Central memory CD4-positive, alpha-beta T cell (primary cell): ENCODE data around the gene ARL6IP4.
"Not testable (repeated sequence)": the region's sequence is repeated elsewhere in the genome, so short reads cannot be mapped to it uniquely, and the experiment has no call there.

Experiments used
- DNase-seq: peaks from one replicate; pipeline ENCODE4 v3.0.0; 2022

The ARL6IP4 gene

DNA sequence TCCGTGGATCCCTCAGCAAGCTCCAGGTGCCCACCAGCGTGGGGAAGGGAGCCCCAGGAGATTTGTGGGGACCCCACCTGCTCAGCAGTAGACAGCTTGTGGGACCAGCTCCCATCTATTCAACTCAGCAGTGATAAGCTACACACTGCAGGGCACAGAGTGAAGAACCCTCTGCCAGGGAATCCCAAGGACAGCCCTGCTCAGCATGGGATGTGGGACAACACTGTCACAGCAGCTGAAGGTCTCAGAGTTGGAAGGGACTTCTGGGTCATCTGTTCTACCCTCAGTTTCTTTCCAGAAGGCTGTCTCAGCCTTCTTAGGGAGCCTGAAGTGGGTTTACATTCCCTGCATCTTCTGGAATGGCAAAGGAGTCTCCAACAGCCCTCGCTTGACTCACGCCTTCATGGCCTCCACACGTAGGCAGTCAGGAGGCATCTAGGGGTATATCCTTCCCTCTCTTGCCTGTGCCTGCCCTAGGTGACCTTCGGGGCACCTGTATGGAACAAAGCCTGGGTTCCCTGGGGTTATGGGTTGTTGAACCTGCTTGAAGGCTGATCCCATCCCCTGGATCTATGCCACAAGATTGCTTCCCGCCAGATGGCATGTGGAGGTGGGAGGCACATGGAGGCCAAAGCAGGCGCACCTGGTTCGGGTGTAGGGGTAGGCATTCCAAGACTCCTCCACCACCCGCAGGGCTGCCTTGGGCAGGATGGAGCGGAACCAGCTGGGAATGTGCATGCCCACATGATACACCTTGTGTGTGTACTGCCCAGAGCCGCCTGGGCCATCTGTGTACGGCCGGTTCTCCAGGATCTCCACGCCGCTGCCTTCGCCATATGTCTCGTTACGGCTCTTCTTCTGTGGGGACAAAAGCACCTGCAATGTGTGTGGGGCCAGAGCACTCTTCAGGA is 33.0 kb downstream of the ARL6IP4 start:
- no peak for DNase-seq

DNA sequence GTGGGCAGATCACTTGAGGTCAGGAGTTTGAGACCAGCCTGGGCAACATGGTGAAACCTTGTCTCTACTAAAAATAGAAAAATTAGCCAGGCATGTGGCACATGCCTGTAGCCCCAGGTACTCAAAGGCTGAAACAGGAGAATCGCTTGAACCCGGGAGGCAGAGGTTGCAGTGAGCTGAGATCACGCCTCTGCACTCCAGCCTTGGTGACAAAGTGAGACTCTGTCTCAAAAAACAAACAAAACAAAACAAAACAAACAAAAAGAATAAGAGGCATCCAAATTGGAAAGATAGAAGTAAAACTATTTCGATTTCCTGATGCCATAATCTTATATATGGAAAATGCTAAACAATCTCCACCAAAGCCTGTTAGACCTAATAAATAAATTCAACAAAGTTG is 34.0 kb downstream of the ARL6IP4 start:
- DNase-seq = not testable (repeated sequence)

DNA sequence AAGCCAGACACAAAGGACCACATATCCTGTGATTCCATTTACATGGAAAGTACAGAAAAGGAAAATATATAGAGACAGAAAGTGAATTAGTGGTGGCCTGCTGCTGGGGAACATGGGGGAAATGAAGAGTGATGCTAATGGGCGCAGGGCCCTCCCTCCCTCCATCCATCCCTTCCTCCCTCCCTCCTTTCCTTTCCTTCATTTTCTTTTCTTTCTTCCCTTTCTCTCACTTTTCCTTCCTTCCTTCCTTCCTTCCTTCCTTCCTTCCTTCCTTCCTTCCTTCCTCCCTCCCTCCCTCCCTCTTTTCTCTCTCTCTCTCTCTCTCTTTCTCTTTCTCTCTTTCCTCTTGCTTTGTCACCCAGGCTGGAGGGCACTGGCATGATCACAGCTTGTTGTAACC is 37.3 kb downstream of the ARL6IP4 start:
- DNase-seq = no peak

DNA sequence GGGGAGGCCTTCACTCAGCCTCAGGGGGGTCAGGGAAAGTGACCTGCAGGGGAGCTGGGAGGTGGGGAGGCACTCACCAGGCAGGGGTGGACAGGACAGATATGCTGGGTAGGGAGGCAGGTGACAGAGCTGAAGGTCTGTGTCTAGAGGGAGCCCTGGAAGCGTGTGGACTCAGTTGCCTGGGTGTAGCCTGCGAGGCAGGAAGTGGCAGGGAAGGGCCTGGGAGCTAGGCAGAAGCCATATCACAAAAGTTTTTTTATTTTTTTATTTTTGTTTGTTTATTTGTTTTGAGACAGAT is 39.3 kb downstream of the ARL6IP4 start:
- no peak for DNase-seq

DNA sequence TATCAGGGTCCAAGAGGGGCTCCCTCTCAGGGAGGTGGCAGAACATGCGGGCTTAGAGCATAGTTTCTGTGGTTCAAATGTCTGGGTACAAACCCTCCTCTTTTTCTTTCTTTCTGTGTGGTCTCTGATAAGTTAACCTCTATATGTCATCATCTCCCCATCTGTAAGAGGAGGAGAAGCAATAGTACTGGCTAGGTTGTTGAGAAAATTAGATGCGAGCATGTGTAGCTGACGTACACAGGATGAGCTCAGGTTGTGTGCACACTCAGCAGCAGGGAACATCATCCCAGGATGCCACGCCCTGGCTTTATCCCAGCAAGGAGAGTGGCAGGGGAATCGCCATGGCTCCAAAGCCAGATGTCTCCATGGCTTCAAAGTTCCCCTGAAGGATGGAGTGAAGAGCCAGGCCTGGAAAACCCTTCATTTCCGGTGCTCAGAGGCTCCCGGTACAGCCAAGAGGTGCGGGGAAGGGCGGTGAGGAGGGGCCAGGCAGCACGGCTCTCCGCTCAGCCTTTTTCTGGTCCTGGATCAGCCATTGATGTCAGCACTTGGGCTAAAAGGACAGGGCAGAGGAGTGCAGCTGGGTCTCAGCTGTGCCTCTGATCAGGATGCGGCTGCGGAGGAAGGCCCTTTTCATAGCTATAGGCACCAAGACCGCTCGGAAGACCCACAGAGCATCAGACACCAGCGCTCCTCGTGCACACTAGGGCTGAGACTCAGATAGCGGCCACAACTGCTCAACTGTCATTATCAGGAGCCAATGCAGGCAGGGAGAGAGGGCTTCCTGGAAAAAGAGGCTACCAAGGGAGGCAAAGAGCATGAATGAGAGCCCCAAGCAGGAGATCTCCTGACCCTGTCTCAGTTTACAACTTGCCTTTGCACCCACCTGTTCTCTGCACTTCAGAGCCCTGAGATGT is 41.5 kb downstream of the ARL6IP4 start:
- DNase-seq = no peak

DNA sequence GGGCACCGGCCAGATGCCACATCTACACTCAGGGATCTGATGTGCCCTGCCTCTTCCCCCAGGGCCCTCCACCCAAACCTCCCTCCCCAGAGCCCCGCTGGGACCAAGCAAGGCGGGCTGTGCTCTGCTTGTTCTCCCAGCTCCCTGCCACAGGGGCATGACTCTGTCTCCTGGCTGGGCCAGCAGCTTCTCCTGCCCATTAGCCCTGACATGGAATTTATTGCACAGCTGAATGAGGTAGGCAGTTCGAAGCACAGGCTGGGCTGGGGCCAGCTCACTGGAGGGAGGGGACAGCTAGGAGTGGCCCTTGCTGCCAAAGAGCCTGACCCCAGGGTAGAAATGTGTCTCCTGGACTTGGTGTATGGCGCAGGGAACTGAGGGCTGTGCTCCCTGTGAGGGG is 42.4 kb downstream of the ARL6IP4 start:
- no peak for DNase-seq

DNA sequence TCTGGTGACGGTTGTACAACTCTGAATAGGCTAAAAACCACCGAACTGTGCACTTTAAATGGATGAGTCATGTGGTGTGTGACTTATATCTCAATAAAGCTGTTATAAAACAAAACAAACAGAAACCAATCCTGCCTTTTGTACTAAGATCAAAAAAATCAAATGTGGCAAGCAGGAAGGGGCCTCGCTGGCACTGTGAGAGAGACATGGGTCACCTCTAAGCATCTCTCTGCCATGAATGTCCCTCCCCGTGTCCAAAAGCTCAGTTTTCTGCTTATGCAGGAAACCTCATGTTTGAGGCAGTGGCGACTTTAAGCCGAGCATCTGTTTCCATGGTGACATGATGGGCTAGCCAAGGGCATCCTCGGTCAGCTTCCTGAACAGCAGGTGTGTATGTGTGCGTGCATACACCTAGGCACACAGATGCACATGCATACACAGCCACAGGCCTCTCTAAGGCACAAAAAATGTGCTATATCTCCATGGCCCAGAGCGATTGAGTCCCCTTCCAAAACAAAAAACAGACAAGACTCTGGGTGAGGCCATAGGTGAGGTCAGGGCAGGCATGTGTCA is 44.4 kb downstream of the ARL6IP4 start:
- DNase-seq = no peak

DNA sequence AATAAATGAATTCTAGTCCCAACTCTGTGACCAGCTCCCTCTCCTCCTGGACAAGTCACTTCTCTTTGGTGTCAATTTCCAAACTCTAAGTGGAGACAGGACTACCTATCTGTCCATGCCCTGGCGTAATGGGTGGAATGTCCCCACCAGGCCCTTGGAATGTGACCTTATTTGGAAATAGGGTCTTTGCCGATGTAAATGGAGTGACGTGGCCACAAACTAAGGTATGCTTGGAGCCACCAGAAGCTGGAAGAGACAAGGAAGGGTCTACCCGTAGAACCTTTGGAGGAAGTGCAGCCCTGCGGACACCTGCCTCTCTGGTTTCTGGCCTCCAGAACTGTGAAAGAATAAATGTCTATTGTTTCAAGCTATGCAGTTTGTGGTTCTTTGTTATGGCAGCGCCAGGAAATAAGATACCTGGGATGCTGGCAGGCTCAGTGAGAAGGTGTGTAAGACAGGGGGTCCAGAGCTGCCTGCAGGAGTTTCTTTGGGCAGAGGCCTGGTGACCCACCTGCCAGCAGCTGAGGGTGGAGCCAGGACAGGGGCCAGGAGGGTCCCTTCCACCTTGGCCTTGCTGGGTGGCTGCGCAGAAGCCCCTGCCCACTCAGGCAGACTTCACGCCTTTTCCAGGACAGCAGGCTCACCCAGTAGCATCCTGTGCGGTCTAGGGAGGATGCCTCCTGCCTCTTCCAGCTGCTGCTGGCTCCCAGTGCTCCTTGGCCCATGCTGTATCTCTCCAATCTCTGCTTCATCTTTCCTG is 45.8 kb downstream of the ARL6IP4 start:
- DNase-seq = no peak

DNA sequence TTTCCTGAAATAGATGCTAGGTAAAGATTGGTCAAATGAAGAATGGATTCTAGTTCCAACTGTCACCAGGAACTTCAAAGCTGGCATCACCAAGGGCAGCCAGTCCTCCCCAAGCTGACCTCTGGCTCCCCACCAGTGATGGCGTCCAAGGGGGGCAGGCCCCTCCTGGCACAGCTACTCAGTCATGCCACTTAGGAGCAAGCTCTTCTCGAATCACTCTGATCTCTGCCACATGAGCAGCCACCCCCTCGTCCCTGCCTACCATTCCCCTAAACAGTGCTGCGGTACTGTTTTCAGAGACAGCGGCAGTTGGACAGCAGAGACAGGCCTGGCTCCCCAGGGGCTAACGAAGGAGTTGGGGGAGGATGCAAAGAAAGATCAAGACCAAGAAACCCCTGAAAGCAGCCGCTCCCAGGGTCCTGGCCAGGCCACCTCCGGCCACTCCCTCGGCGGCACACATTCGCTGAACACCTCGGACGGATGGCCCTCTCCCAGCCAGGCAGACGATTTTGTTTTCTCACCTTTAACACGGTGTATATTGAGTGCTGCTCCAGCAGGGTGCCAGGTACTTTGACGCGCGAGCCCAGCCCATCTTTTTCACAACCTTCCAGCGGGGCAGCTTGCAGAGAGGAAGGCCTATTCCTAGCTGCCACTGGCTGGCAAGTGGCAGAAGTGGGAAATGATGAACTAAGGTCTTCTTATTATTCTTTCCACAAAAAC is 47.4 kb downstream of the ARL6IP4 start:
- no peak for DNase-seq

DNA sequence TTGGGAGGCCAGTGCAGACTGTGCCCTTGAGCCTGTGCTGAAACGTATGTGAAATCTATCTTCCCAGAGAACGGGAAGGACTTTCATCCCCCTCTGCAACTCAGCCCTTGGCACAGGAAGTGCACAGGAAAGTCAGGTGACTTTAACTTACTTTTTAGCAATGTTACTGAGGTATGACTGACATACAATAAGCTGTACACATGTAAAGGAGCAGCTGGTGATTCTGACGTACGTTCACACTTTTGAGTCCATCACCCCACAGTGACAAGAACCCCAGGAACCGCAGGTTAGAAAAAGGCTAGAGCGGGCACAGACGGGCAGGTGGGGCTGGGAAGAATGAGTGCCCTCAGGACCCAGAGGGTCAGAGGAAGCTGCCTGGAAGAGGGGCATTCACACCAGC is 48.0 kb downstream of the ARL6IP4 start:
- no peak for DNase-seq

DNA sequence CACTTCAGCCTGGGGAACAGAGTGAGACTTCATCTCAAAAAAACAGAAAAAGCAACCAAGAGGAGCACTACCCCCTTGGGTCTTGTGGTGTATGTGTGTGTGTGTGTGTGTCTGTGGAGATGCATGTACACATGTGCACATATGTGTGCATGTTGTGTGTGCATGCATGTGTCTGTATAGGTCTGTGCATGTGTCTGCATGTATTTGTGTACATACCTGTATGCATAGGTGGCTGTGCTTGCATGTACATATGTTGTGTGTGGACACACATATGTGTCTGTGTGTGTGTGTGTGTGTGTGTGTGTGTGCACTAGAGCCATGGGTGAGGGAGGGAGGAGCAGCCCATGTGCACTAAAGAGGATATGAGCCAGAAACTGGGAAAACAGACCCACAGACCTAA is 49.1 kb downstream of the ARL6IP4 start:
- no peak for DNase-seq

DNA sequence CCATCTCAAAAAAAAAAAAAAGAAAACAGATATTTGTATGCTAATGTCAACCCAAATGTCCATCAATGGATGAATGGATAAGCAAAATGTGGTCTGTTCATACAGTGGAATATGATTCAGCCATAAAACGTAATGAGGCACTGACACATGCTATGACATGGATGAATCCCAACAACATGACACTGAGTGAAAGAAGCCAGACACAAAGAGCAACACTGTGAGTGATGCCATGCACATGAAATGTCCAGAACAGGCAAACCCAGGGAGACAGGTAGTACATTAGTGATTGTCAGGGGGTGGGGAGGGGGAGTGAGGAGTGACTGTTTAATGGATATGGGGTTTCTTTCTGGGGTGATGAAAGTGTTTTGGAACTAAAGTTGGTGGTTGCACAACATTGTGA is 50.2 kb downstream of the ARL6IP4 start:
- no peak for DNase-seq

DNA sequence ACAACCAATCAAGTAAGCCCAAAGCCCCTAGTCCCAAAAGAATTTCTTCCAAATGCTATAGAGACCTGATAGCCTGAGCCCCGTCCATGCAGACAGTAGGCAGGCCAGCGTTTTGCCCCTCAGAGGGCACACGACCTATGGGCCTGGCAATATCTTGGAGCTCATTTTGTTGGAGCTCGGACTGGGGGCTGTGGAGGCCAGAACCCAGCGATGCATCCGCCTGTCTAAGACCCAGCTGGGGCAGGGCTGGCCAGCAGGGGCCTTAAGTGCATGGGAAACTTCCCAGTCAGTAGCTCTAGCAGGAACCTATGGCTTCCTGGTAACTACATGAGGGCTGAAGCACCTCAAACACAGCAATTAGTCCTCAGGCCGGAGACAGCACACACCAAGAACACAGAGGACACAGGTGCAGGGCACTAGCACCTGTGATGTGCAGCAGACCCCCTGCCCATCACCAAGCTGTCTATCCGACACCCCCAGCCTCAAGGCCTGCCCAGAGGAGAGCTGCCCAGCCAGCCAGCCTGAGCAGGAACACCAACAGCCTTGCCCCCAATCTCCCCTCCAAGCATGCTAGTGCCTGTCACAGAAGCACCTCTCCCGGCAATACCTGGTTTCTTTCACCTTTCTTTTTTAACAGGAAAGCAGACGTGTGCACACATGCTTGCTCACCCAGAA is 50.8 kb downstream of the ARL6IP4 start:
- no peak for DNase-seq
